GM19395 (cell line): ENCODE data around the gene IL10RA.

Experiments
- ATAC-seq: cut with Tn5 transposase; IDR thresholded peaks from one replicate; pipeline ENCODE4 v1.9.1; 2021; ENCODE audit warnings: mild to moderate bottlenecking, moderate library complexity; ENCODE audit not compliant: unreplicated experiment

Gene IL10RA

DNA sequence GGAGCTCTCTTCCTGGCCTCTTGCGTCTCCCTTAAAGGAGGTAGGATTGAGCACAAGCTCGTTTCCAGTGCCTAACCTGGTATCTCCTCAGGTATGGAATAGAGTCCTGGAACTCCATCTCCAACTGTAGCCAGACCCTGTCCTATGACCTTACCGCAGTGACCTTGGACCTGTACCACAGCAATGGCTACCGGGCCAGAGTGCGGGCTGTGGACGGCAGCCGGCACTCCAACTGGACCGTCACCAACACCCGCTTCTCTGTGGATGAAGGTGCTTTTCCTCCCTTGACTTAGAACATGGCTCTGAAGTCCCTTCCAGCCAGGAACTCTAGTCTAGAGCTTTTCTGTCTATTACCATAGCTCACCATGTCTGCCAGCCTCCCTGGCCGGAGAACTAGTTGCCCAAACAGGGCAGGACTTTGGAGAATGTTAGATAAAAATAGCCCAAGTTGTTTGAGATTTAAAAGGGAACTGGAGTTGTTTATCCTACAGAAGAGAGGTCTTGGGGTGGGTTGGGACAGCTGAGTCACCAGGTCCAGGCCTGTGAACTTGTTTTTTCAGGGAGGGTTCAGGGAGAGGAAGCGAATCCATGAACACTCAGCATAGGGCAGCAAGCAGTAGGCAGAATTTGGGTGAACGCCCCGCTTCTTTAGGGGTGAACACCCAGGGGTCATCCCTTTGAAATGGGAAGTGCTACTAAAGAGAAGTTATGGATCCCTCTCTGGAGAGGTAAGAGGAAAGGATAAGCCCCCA is 3.3 kb downstream of the IL10RA start:
- ATAC-seq: no peak

DNA sequence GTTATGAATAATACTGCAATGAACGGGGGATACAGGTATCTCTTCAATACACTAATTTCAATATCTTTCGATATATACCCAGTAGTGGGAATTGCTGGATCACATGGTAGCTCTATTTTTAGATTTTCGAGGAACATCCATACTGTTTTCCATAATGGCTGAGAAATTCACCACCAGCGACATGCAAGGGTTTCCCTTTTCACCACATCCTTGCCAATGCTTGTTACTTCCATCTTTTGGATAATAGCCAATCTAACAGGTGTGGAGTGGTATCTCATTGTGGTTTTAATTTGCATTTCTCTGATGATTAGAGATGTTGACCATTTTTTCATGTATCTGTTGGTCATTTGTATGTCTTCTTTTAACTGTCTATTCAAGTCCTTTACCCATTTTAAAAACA is 5.9 kb downstream of the IL10RA start:
- ATAC-seq: no peak

DNA sequence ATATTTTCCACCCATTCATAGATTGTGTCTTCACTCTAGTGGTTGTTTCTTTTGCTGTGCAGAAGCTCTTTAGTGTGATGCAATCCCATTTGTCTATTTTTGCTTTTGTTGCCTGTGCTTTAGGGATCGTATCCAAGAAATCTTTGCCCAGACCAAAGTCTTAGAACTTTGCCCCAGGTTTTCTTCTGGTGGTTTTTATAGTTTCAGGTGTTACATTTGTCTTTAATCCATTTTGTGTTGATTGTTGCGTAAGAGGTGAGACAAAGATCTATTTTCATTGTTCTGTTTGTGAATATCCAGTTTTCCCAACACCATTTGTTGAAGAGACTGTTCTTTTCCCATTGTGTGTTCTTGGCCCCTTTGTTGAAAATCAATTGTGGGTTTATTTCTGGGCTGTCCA is 6.4 kb downstream of the IL10RA start:
- no peak for ATAC-seq

DNA sequence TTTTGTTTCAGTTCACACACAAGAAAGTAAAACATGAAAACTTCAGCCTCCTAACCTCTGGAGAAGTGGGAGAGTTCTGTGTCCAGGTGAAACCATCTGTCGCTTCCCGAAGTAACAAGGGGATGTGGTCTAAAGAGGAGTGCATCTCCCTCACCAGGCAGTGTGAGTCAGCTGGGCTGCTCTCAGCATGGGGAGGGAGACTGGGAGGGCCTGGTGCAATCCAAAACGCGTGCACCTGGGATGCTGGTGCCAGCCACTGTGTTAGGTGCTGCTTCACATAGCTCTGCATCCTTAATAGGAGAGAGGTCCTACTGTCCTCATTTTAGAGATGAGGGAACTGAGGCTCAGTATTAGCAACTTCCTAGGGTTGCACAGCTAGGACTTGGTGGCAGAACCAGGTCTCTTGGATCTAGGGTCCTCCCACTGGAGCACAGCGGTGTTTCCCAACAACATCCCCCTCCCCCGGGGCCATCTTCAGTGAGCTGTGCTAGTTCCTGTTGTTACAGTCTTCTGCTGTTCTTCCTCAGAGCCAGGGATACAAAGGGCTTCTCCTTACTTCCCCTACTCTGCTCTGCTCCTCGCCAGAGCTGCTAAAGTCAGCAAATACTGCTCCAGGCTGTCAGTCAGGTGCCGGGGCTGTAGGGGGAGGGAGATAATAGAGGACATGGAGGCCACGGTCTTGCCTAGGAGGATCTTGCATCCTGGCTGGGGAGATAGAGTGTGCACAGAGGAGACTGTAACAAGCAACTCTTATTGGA is 8.0 kb downstream of the IL10RA start:
- ATAC-seq: no peak

DNA sequence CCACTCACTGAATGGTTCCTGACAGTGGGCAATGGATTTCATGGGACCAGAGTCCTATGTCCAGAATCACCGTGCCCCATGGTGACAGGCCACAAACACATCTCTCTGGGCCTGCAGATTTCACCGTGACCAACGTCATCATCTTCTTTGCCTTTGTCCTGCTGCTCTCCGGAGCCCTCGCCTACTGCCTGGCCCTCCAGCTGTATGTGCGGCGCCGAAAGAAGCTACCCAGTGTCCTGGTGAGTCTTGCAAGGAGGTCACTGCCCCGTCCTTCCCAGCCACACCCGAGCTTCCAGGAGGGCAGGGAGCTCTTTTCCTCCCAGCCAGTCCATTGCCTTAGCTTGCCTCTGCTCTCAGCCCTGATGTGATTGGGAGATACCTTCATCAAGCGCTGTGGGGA is 9.3 kb downstream of the IL10RA start:
- ATAC-seq: no peak

DNA sequence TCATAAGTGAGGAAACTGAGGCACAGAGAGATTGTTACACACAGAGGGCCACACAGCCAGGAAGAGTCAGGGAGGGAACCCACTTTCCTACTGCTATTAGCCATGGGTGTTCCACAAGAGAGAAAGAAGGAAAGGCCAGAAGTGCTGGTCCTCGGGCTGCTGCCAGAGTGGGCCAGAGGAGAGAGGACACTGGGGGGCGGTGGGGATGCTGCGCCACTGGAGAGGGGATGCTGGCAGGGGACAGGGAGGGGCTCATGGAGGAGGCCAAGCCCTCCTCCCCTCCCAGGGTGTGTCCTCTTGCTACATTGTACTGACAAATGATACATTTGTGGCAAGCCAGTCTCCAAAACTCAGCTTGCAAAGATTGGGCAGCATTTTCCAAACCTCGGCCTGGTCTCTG is 9.9 kb downstream of the IL10RA start:
- ATAC-seq: no peak

DNA sequence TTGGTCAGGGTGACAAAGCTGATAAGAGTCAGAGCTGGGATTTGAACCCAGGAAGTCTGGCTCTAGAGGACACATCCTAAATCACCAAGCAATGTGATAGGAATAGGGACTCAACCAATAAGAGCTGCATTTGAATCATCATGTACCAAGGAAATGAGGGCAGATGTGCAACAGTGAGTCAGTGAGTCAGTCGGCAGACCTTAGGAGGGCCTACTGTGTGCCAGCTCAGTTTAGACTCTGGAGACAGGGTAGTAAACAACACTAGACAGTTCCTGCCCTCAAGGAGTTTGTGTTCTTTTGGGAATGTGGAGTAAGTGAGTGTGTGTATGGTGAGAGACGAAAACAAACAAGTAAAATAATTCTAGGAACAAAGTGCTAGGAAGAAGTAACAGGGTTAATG is 11.2 kb downstream of the IL10RA start:
- no peak for ATAC-seq

DNA sequence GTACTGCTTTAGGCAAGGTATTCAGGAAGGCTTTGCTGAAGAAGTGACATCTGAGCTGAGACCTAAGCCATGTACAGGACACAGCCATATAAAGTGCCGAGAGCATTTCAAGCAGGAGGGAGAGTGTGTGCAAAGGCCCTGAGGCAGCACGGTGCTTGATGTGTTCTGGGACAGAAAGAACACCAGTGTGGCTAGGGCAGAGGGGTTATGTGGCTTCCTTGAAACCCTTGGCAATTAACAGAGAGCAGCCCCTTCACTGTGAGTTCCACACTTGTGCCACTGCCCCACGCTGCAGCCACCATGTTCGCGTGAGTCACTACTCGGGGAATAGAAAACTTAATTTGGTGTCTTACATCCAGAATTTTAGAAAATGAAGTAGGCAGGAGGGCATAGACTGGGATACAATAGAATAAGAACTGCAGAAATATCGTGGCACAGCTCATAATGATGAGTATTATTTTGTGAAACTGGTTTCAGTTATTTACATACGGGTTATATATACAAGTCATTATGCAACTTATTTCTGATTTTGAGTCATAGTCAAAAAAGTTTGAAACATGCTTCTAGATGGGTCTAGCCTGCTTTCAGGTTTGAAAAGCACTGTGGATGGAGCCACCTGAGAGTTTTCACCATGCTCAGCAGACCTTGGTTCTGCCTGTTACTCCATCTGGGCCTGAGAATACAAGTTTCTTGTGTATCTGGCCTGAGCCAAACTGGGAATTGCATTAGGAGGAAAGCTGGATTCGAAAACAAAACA is 11.8 kb downstream of the IL10RA start:
- peak; percentile 73 for ATAC-seq

DNA sequence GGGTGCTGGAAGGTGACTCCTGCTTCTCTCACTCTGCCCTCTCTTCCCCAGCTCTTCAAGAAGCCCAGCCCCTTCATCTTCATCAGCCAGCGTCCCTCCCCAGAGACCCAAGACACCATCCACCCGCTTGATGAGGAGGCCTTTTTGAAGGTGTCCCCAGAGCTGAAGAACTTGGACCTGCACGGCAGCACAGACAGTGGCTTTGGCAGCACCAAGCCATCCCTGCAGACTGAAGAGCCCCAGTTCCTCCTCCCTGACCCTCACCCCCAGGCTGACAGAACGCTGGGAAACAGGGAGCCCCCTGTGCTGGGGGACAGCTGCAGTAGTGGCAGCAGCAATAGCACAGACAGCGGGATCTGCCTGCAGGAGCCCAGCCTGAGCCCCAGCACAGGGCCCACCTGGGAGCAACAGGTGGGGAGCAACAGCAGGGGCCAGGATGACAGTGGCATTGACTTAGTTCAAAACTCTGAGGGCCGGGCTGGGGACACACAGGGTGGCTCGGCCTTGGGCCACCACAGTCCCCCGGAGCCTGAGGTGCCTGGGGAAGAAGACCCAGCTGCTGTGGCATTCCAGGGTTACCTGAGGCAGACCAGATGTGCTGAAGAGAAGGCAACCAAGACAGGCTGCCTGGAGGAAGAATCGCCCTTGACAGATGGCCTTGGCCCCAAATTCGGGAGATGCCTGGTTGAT is 12.6 kb downstream of the IL10RA start:
- ATAC-seq: no peak

DNA sequence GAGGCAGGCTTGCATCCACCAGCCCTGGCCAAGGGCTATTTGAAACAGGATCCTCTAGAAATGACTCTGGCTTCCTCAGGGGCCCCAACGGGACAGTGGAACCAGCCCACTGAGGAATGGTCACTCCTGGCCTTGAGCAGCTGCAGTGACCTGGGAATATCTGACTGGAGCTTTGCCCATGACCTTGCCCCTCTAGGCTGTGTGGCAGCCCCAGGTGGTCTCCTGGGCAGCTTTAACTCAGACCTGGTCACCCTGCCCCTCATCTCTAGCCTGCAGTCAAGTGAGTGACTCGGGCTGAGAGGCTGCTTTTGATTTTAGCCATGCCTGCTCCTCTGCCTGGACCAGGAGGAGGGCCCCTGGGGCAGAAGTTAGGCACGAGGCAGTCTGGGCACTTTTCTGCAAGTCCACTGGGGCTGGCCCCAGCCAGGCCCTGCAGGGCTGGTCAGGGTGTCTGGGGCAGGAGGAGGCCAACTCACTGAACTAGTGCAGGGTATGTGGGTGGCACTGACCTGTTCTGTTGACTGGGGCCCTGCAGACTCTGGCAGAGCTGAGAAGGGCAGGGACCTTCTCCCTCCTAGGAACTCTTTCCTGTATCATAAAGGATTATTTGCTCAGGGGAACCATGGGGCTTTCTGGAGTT is 13.3 kb downstream of the IL10RA start:
- ATAC-seq: no peak

DNA sequence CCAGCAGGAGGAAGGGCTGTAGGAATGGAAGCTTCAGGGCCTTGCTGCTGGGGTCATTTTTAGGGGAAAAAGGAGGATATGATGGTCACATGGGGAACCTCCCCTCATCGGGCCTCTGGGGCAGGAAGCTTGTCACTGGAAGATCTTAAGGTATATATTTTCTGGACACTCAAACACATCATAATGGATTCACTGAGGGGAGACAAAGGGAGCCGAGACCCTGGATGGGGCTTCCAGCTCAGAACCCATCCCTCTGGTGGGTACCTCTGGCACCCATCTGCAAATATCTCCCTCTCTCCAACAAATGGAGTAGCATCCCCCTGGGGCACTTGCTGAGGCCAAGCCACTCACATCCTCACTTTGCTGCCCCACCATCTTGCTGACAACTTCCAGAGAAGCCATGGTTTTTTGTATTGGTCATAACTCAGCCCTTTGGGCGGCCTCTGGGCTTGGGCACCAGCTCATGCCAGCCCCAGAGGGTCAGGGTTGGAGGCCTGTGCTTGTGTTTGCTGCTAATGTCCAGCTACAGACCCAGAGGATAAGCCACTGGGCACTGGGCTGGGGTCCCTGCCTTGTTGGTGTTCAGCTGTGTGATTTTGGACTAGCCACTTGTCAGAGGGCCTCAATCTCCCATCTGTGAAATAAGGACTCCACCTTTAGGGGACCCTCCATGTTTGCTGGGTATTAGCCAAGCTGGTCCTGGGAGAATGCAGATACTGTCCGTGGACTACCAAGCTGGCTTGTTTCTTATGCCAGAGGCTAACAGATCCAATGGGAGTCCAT is 14.1 kb downstream of the IL10RA start:
- ATAC-seq: no peak

DNA sequence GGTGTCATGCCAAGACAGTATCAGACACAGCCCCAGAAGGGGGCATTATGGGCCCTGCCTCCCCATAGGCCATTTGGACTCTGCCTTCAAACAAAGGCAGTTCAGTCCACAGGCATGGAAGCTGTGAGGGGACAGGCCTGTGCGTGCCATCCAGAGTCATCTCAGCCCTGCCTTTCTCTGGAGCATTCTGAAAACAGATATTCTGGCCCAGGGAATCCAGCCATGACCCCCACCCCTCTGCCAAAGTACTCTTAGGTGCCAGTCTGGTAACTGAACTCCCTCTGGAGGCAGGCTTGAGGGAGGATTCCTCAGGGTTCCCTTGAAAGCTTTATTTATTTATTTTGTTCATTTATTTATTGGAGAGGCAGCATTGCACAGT is 14.6 kb downstream of the IL10RA start:
- no peak for ATAC-seq

DNA sequence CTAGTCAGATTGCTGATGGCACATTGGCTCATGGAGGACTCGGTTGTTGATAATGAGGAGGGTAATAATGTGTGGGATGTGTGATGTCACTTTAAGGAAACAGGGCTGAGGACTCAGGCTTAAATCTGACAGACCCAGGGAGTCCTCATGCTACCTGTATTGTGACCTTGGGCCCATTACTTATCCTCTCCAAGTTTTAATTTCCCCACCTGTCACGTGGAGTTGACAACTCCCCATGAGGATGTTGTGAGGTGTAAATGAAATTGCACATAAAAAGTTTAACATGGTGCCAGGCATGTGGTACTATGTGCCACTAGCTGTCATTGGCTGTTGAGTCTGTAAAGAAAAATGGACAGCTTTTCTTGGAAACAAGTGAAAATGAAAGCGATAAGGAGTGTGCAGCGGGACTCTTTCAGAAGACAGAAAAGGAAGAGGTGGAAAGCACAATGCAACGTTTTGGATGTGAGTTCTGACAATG is 15.3 kb downstream of the IL10RA start:
- no peak for ATAC-seq

DNA sequence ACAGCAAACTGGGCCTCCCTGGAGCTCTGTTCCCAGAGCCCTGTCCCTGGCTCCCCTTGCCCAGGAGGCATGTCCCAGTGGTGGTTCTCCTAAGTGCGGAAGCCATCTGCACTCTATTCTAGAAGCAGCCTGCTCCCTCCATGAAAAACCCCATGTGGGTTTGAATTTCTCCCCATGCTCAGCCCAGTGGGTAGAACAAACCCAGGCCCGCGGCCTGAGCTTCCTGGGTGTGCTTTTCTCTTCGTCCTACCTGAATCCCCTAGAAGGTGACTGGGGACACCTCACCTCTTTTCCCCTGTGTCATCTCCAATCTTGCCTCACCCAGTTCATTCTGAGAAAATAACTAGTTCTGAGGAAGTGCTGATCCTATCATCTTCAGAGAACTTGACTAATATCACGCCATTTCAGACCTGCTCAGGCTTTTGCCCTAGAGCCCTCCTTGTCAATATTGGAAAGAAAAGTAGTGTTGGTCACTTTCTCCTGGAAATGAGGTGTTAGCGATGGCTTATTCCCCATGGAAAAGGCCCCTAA is 15.9 kb downstream of the IL10RA start:
- ATAC-seq: no peak

DNA sequence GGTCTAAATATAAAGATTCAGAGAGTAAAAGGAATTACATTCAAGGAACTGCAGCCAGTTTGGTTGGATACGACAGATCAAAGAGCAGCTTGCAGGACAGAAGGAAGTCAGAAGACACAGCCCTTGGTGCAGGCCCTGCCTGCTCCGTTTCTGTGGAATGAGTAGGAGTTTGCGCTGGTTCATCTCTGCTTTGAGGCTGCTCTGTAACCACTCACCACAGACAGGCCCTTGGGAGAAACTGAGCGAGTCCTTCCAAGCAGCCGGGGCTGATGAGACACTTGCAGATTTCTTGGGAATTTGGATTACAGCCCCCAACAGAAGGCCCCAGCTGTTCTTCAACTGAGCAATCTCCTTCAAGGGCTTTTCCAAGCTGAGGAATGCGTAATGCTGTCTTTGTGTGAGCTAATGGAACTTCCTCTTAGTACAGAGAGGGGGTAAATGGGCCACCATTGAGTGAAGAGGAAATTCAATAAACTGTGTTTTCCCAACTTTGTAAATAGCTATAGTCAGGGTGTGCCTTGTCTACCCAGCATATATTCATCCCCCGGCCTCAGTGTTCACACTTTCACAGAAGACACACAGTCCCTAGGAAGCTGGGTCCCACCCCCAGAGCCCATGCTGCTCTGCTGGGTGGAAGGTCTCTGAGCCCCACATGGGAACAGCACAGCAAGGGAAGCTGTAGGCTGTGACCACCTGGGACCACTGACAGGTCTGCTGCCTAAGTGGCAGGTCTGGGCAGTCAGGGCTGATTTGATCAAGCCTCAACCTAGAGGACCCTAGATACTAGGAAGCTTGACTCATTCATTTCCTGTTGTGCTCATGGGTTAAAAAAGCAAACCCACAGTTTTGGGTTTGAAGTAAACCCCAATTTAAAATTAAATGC is 16.6 kb downstream of the IL10RA start:
- ATAC-seq: no peak

DNA sequence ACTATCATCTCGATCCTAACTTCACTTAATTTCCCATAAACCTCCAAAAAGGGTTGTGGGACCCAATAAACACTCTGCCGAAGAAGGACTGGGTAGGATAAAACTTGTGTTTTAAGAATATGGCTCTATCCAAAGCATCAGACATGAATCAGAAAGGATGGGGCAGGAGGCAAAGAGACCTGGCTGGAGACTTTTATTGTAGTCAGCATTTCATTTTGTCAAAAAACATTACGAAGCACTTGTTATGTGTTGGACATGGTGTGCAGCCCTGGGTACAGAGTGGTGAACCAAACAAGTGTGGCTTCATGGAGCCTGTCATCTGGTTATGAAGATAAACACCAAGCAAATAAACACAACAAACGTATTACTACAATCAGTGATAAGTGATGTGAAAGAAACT is 17.3 kb downstream of the IL10RA start:
- ATAC-seq: no peak

DNA sequence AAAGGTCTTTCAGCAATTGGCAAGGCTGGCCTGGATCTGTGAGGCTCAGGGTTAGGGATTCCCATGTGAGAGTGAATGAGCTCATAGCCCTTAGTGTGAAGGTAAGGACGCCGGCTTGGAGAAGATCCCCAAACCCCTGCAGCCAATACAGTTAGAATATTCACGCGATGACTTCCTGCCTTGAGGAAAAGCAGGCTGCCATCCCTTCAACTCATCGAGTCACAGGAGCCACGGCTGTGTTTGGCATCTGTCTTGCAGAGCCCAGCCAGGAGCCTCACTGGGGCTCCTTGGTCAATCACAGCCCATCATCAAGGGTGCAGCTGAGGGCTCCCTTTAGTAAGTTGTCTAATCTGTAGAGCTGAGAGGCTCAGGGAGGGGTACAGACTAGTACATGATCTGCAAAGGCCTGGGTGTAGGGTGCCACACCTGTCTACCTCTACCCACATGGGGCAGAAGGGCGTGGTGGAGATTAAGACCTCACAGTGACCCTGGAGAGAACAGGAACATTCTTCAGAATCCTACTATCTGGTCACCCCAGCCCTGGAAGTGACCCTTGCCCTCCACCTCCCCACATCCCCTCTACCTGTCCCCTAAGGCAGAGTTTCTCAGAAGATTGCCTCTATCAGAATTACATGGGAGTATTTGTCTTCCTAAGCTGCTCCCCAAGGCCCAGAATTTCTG is 18.5 kb downstream of the IL10RA start:
- ATAC-seq: no peak
